ENCODE results near the gene AUTS2.

GRCh38 chr7:69935107-69935506 is 336.8 kb downstream of the AUTS2 start:
- no peak for TF ChIP-seq CTCF (IDR thresholded peaks at IDR 0.05)
- no peak for TF ChIP-seq POLR2A (IDR thresholded peaks at IDR 0.05)
